ENCODE data around the gene EPO.
"Not testable (repeated sequence)": the region's sequence is repeated elsewhere in the genome, so short reads cannot be mapped to it uniquely, and the experiment has no call there.

The EPO gene

GRCh38 chr7:100705753-100706671, 14.3 kb upstream of the EPO start, which contains the start of gene POP7:
TSS of gene POP7 (plus strand) at chr7:100706121. CDS start at chr7:100706831, 710 bp downstream.
- peak; percentile 94 to 96 for DNase-seq

- DNase-seq: peak in 1 of 2 experiments; percentile 2
Measured at GRCh38 chr7:100706672-100707311, 13.5 kb upstream of the EPO start.

GRCh38 chr7:100708395-100708794, 11.9 kb upstream of the EPO start:
- no peak for DNase-seq

DNA sequence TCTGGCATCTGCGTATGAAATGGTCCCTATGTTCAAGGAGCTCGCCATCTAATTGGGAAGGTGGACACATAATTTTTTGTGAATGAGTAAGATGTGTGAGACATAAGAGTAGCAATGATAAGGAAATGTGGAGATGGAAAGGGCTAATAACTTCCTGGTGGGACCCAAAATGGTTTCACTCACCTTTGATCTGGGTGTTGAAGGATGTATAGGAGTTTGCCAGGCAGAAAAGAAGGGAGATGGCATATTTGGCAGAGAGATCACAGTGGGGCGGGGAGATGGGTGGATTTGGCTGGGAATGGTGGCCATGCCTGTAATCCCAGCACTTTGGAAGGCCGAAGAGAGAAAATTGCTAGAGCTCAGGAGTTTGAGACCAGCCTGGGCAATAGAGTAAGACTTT, 9.8 kb upstream of the EPO start:
- DNase-seq: no peak

DNA sequence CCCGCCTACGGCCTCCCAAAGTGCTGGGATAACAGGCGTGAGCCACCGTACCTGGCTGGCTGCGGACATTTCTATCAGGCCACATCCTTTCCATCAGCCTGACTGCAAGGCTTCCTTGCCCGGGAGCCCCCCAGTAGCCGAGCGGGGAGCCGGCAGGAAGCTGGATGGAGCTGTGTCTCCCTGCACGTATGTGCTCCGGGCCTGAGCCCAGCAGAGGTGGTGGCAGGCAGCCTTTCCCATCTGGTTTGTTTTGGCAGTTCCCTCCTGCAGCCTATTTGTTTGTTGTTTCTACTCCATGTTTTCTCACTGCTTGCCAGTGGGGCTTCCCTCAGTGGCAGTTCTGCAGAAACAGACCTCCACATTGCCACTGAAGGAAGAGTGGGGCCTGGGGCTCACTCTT, 8.9 kb upstream of the EPO start:
- DNase-seq: no peak

- DNase-seq: no peak
Measured at GRCh38 chr7:100714725-100715124, 5.5 kb upstream of the EPO start.

GRCh38 chr7:100717073-100717472, 3.2 kb upstream of the EPO start:
- not testable (repeated sequence) for DNase-seq

DNA sequence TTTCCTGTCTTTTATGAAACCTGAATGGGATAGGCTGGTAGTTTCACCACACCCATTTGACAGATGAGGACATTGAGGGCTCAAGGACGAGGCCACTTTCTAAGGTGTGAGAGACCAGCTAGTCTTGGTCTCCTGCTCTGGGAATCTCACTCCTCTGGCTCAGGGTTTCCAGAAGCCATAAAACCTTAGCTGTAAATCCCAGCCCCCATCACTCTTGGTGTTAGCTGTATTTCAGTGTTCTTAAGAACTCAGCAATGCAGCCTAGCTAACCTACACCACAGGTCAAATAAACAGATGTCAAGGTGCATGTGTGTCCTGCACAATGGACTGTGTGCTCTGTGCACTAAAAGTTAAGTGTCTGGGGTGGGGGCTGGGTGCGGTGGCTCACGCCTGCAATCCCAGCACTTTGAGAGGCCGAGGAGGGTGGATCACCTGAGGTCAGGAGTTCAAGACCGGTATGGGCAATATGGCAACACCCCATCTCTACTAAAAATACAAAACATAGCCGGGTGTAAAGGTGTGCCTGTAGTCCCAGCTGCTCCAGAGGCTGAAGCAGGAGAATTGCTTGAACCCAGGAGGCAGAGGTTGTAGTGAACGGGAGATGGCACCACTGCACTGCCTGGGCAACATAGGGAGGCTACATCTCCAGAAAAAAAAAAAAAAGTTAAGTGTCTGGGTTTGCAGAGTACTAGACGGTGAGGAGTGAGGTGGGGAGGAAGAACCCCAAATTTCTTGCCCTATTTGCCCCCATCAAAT, 567 bp upstream of the EPO start:
- no peak for DNase-seq

DNA sequence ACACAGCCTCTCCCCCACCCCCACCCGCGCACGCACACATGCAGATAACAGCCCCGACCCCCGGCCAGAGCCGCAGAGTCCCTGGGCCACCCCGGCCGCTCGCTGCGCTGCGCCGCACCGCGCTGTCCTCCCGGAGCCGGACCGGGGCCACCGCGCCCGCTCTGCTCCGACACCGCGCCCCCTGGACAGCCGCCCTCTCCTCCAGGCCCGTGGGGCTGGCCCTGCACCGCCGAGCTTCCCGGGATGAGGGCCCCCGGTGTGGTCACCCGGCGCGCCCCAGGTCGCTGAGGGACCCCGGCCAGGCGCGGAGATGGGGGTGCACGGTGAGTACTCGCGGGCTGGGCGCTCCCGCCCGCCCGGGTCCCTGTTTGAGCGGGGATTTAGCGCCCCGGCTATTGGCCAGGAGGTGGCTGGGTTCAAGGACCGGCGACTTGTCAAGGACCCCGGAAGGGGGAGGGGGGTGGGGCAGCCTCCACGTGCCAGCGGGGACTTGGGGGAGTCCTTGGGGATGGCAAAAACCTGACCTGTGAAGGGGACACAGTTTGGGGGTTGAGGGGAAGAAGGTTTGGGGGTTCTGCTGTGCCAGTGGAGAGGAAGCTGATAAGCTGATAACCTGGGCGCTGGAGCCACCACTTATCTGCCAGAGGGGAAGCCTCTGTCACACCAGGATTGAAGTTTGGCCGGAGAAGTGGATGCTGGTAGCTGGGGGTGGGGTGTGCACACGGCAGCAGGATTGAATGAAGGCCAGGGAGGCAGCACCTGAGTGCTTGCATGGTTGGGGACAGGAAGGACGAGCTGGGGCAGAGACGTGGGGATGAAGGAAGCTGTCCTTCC, 620 bp downstream of the EPO start:
- DNase-seq: no peak

- no peak for DNase-seq
Measured at GRCh38 chr7:100721505-100721812, 1.2 kb downstream of the EPO start.

DNA sequence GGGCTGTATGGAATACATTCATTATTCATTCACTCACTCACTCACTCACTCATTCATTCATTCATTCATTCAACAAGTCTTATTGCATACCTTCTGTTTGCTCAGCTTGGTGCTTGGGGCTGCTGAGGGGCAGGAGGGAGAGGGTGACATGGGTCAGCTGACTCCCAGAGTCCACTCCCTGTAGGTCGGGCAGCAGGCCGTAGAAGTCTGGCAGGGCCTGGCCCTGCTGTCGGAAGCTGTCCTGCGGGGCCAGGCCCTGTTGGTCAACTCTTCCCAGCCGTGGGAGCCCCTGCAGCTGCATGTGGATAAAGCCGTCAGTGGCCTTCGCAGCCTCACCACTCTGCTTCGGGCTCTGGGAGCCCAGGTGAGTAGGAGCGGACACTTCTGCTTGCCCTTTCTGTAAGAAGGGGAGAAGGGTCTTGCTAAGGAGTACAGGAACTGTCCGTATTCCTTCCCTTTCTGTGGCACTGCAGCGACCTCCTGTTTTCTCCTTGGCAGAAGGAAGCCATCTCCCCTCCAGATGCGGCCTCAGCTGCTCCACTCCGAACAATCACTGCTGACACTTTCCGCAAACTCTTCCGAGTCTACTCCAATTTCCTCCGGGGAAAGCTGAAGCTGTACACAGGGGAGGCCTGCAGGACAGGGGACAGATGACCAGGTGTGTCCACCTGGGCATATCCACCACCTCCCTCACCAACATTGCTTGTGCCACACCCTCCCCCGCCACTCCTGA, 2.4 kb downstream of the EPO start:
- no peak for DNase-seq

DNA sequence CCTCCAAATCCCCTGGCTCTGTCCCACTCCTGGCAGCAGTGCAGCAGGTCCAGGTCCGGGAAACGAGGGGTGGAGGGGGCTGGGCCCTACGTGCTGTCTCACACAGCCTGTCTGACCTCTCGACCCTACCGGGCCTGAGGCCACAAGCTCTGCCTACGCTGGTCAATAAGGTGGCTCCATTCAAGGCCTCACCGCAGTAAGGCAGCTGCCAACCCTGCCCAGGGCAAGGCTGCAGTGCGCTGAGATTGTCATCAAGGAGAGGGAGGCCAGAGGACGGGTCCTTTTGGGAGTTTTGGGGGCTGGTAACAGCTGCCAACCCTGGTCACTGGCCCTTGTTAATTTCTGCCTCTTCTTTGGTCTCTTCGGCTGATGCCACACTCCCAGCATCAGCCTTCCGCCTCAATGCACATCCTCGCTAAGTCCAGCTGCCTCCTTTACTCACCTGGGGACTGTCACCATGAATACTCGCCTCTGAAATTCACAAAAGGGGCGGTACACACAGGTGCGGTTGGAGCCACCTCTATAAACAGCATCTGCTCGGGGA, 3.5 kb downstream of the EPO start:
- no peak for DNase-seq

DNA sequence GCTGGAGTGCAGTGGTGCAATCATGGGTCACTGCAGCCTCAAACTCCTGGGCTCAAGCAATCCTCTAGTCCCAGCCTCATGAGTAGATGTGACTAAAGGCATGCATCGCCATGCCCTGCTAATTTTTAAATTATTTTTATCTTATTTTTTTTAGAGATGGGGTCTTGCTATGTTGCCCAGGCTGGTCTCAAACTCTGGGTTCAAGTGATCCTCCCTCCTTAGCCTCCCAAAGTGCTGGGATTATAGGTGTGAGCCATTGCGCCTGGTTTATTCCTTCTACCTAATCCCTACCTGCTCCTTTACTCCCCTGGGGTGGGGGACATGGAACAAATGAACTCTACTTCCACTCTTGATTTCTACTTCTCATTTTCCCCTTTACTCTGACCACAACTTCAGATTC, 4.1 kb downstream of the EPO start:
- not testable (repeated sequence) for DNase-seq

- no peak for DNase-seq
Measured at GRCh38 chr7:100726996-100727761, 6.9 kb downstream of the EPO start.

DNA sequence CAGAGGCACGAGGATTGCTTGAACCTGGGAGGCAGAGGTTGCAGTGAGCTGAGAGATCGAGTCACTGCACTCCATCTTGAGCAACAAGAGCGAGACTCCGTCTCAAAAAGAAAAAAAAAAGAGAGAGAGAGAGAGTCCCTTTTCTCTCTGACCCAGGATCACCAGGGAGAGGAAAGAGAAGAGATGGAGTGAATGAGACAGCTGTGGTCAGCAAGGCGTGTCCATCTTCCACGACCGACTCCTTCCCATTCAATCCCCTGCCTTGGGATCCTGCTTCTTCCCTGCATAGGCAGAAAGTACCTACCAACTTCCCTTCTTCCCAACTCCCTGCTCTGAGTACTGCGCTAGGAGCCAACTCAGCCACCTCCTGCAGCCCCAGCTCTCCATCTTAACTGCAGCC, 7.9 kb downstream of the EPO start:
- no peak for DNase-seq

DNA sequence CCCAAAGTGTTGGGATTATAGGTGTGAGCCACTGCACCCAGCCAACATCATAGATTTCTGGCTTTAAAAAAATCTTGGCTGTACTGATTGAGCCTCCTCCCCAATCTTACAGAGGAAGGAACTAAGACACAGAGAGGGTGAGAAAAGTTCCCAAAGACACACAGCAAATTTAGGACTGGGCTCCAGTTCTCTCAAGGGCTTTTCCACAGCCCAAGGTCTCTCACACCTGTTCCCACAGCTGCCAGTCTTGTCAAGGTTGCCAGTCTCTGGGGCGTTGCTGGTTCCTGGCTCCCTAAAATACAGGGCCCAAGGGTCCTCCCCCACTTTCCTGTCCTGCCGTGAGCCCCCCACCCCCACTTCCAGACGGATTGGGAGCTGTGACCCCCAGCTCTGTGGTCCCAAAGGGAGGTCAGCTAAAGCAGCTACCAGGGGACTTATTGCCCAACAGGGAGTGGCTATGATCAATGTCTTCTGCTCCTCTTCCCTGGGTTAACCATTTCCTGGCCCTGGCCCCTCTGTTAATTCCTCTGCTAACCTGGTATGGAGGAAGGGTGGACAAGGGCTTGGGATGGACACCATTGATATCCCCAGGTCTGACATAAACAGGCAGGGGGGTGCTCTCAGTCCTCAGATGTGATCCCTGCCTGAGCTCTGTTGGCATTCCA, 10.0 kb downstream of the EPO start:
- DNase-seq: no peak

- no peak for DNase-seq
Measured at GRCh38 chr7:100731937-100732636, 11.8 kb downstream of the EPO start.

DNA sequence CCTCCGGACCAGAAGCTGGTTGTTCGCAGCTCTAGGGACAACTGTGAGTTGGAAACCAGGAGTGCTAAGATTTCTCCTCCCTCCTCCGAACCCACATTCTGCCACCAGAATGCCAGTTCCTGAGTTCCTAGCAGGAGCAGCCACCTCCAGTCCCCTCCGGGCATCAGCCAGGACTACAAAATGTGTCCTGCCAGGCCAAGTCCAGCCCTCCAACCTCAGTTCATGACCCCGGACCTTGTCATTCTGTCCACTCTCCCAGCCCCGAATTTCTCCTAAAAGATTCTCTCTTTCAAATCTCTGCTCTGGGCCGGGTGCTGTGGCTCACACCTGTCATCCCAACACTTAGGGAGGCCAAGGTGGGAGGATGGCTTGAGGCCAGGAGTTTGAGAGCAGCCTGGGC, 15.5 kb downstream of the EPO start:
- no peak for DNase-seq

DNA sequence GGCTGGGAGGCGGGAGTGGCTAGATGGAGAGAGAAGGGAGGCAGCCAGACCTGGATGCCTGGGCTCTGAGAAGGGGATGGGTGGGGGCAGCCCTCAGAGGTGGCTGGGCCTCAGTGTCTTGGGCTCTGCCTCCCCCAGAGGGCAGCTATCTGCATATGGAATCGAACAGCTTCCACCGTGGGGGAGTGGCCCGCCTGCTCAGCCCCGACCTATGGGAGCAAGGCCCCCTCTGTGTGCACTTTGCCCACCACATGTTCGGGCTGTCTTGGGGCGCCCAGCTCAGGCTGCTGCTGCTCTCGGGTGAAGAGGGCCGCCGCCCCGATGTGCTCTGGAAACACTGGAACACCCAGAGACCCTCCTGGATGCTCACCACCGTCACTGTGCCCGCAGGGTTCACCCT, 16.4 kb downstream of the EPO start:
- DNase-seq: no peak

- no peak for DNase-seq
Measured at GRCh38 chr7:100739934-100740333, 19.7 kb downstream of the EPO start.

All from SHP77 (cell line).